ENCODE measurements around the gene SMIM24.

The SMIM24 gene

DNA sequence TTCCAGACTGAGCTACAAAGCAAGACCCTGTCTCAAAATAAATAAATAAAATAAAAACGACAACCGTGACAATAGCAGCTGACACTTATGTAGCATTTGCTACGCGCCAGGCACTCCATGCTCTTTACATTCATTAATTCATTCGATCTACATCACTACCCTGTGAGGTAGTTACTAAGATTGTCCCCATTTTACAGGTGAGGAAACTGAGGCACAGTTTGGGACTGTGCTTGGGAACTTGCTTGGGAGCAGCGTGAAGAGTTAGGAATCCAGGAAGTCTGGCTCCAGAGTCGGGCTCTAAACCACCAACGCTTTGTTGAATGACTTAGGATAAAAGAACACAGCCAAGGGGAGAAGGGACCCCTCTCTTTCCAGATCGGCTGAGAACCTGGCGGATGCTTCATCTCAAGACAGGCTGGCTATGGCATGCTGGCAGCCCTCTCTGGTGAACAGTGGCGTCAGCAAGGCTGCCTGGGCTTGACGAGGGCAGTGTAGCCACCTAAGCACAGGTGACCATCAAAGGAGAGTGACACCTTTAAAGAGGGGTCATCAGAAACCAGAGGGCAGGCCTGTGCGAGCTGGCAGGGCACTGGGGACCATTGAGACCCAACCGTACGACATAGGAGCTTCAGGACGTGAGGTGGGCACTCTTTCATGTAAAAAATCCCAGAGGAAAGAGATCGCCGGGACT is 19.6 kb upstream of the SMIM24 start:
- no peak for DNase-seq (ENCODE audit: low read depth in 3 of 3, low spot score in 1 of 3)

- no peak for DNase-seq (ENCODE audit: low read depth in 3 of 3, low spot score in 1 of 3)
These were observed 17.6 kb upstream of the SMIM24 start for GRCh38 chr19:3497757-3498520.

- no peak for DNase-seq (ENCODE audit: low read depth in 3 of 3, low spot score in 1 of 3)
These were observed 16.3 kb upstream of the SMIM24 start for GRCh38 chr19:3496392-3497273.

GRCh38 chr19:3494559-3494958 is 14.2 kb upstream of the SMIM24 start:
- peak in 1 of 3 donors; percentile 37 for DNase-seq (ENCODE audit: low read depth in 3 of 3, low spot score in 1 of 3)

- DNase-seq (ENCODE audit: low read depth in 3 of 3, low spot score in 1 of 3) = peak in 1 of 3 donors; percentile 24
These were observed 13.7 kb upstream of the SMIM24 start for GRCh38 chr19:3494051-3494450.

- DNase-seq (ENCODE audit: low read depth in 3 of 3, low spot score in 1 of 3) = no peak
These were observed 13.3 kb upstream of the SMIM24 start for GRCh38 chr19:3493651-3494050.

- no peak for DNase-seq (ENCODE audit: low read depth in 3 of 3, low spot score in 1 of 3)
These were observed 12.6 kb upstream of the SMIM24 start for GRCh38 chr19:3492919-3493318.

- DNase-seq (ENCODE audit: low read depth in 3 of 3, low spot score in 1 of 3) = no peak
These were observed 12.0 kb upstream of the SMIM24 start for GRCh38 chr19:3492131-3492839.

DNA sequence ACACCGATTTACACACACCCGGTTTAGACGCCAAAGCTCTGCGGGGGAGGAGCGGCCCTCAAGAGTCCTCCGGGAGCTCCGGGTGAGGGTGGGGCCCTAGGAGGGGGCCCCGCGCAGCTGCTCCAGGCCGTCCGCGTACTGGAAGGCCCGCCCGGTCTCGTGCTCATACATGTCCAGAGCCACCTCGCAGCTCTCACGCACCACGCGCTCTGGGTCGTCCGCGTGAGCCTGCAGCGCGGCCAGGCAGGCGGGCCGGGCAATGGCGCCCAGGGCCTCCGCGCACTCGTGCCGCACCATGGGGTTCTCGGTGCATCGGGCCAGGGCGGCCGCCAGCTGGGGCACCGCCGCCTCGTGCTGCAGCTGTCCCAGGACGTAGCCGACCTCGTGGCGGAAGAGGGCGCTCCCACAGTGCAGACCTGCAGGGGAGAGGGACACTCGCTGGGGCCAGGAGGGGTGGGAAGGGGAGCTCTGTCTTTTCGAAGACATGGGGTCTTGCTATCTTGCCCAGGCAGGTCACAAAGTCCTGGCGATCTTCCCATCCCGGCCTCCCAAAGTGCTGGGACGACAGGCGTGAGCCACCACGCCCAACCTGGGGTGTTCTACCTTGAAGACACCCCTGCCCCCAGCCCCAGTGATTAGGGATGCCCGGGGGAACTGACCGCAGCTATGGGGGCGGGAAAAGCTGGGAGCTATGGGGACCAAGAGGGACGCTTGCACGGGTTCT is 11.2 kb upstream of the SMIM24 start:
- no peak for DNase-seq (ENCODE audit: low read depth in 3 of 3, low spot score in 1 of 3)

DNA sequence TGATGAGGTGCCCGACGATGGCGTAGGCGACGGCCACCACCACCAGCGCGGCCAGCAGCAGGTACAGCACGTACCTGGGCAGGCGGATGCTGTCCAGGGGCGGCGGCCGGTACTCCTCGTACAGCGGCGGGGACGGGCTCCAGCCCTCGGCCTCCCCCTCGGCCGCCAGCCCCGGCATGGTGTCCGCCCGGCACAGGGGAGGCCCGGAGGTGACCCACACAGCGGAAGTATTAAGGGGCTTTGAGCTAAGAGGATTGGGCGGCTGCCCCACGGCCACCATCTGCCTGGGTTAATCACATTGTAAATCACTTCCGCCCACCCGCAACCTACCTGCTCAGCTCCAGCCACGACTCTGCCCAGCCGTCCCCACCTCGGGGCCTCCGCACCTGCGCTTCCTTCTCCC is 2.9 kb upstream of the SMIM24 start, which contains the start of gene SMIM44:
TSS of gene SMIM44 (minus strand) at position 216 of the 403 bp plus-strand sequence. CDS start at position 178, 38 bp downstream.
- DNase-seq (ENCODE audit: low read depth in 3 of 3, low spot score in 1 of 3) = no peak

DNA sequence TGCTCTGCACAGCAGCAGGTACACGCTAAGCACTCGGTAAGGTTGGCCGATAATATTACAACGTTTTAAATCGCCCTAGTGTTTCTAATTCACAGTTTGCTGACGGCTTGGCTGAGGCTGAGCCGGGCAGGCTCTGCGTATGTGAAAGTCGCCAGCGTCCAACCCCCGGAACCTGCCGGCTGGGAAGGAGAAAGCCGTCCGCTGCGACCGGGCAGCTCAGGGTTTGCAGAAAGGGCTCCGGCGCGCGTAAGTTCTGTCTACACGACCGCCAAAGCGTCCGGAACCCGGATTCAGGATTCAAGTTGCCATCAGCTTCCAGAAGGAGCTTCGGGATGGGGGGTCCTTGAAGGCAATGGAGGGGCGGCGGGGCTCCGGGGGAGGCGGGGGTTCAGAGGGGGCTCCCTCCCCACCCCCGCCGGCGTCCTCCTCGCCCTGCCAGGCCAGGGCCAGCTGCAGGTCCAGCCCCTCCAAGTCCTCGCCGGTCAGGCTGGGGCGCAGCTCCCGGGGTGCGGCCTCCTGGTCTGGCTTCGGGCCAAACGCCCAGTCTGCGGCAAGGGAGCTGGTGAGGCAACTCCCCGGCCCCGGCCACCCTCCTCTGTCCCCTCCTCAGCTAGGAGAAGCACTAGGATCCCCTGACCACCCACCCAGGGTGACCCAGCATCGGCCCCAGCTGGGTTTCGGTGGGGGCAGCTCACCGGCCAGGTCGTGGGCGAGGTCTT is 2.3 kb upstream of the SMIM24 start:
- no peak for DNase-seq (ENCODE audit: low read depth in 3 of 3, low spot score in 1 of 3)

DNA sequence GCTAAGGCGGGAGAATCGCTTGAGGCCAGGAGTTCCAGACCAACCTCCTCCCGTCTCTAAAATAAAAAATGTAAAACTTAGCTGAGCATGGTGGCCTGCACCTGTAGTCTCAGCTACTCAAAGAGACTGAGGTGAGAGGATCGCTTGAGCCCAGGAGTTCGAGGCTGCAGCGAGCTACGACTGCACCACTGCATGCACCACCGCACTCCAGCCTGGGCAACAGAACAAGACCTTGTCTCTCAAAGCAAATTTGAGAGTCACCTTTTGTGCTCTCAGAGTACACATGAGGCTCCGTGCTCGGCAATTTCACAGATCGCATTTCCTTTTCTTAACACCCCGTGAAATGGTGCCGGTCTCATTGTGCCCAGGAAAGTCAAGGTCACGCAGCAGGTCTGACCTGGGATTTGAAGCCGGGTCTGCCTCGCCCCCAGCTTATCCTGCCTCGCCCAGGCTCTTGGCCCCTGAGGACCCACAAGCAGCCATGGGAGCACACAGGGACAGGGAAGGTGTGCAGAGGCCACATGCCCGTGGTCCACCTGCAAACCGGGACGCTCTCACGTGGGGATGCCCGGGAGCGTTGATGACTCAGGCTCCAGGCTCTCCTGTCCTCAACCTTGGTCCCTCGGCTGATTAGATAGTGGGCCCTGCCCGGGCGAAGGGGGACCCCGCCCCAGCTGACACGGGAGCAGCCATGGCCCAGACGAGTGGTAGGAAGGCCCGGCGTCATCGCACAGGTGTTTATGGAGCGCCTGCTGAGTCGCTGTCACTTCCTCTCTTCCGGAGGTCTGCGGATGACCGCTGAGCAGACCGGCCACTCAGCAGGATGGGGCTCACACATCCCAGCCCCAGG is 1.1 kb upstream of the SMIM24 start:
- no peak for DNase-seq (ENCODE audit: low read depth in 3 of 3, low spot score in 1 of 3)

DNA sequence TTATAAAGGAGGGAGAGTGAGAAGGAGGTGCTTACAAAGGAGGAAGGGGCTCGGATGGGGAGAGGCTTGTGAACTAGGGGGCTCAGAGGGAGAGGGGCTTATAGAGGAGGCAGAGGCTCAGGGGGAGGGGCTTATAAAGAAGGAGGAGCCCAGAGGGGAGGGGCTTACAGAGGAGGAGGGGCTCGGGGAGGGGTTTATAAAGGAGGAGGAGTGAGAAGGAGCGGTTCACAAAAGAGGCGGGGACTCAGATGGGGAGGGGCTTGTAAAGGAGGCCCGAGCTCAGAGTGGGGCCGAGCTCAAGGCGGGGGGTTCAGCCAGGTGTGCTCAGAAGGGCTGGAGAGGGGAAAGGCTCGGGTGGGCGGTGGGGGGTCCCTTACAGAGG is 500 bp downstream of the SMIM24 start:
- no peak for DNase-seq (ENCODE audit: low read depth in 3 of 3, low spot score in 1 of 3)

DNA sequence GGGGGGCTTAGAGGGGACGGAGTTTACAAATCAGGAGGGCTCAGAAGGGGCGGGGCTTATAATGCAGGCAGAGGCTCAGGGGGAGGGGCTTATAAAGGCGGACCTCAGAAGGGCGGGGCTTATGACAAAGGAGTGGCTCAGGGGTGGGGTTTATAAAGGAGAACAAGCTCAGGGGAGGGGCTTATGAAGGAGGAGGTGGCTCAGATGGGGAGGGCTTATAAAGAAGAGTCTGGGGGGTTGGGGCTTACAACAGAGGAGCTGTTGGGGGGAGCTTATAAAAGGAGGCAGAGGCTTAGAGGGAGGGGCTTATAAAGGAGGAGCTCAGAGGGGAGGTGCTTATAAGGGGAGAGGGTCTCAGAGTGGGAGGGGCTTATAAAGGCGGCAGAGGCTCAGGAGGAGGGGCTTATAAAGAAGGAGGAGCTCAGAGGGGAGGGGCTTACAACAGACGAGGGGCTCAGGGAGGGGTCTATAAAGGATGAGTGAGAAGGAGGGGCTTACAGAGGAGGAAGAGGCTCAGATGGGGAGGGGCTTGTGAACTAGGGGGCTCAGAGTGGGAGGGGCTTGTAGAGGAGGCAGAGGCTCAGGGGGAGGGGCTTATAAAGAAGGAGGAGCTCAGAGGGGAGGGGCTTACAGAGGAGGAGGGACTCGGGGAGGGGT is 1.0 kb downstream of the SMIM24 start:
- no peak for DNase-seq (ENCODE audit: low read depth in 3 of 3, low spot score in 1 of 3)

GRCh38 chr19:3478409-3479176 is 1.7 kb downstream of the SMIM24 start:
- no peak for DNase-seq (ENCODE audit: low read depth in 3 of 3, low spot score in 1 of 3)

- DNase-seq (ENCODE audit: low read depth in 3 of 3, low spot score in 1 of 3) = no peak
These were observed 2.4 kb downstream of the SMIM24 start for GRCh38 chr19:3477951-3478350.

DNA sequence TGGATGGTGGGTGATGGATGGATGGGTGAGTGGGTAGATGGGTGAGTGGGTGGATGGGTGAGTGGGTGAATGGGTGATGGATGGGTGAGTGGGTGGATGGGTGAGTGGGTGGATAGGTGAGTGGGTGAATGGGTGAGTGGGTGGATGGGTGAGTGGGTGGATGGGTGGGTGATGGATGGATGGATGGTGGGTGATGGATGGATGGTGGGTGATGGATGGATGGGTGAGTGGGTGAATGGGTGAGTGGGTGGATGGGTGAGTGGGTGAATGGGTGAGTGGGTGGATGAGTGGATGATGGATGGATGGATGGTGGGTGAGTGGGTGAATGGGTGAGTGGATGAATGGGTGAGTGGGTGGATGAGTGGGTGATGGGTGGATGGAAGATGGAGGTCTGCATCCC is 2.8 kb downstream of the SMIM24 start:
- DNase-seq (ENCODE audit: low read depth in 3 of 3, low spot score in 1 of 3) = no peak

- no peak for DNase-seq (ENCODE audit: low read depth in 3 of 3, low spot score in 1 of 3)
These were observed 3.5 kb downstream of the SMIM24 start for GRCh38 chr19:3476830-3477229.
